ENCODE results near the gene TFDP2.
"Not testable (repeated sequence)": the region's sequence is repeated elsewhere in the genome, so short reads cannot be mapped to it uniquely, and the experiment has no call there.

TFDP2 gene

GRCh38 chr3:142075656-142076055, 73.7 kb downstream of the TFDP2 start:
- not testable (repeated sequence) for DNase-seq (ENCODE audit: low read depth)

GRCh38 chr3:142072816-142073215, 76.5 kb downstream of the TFDP2 start:
- DNase-seq (ENCODE audit: low read depth) = no peak

- no peak for DNase-seq (ENCODE audit: low read depth)
These were observed 83.4 kb downstream of the TFDP2 start for GRCh38 chr3:142065932-142066331.

GRCh38 chr3:142065344-142065743, 84.0 kb downstream of the TFDP2 start:
- no peak for DNase-seq (ENCODE audit: low read depth)

- no peak for DNase-seq (ENCODE audit: low read depth)
These were observed 84.9 kb downstream of the TFDP2 start for GRCh38 chr3:142064454-142064853.

- DNase-seq (ENCODE audit: low read depth) = no peak
These were observed 92.0 kb downstream of the TFDP2 start for GRCh38 chr3:142057331-142057725.

GRCh38 chr3:142056656-142057330, 92.6 kb downstream of the TFDP2 start:
- no peak for DNase-seq (ENCODE audit: low read depth)

- no peak for DNase-seq (ENCODE audit: low read depth)
These were observed 95.5 kb downstream of the TFDP2 start for GRCh38 chr3:142053835-142054234.

- DNase-seq (ENCODE audit: low read depth) = no peak
These were observed 96.1 kb downstream of the TFDP2 start for GRCh38 chr3:142053244-142053643.

- no peak for DNase-seq (ENCODE audit: low read depth)
These were observed 98.0 kb downstream of the TFDP2 start for GRCh38 chr3:142051351-142051750.

- DNase-seq (ENCODE audit: low read depth) = no peak
These were observed 102.3 kb downstream of the TFDP2 start for GRCh38 chr3:142047021-142047369.

- no peak for DNase-seq (ENCODE audit: low read depth)
These were observed 102.9 kb downstream of the TFDP2 start for GRCh38 chr3:142046320-142047020.

GRCh38 chr3:142040941-142041491, 108.3 kb downstream of the TFDP2 start:
- DNase-seq (ENCODE audit: low read depth) = no peak

- no peak for DNase-seq (ENCODE audit: low read depth)
These were observed 113.9 kb downstream of the TFDP2 start for GRCh38 chr3:142035308-142035922.

- DNase-seq (ENCODE audit: low read depth) = no peak
These were observed 116.1 kb downstream of the TFDP2 start for GRCh38 chr3:142033292-142033691.

GRCh38 chr3:142031575-142031974, 117.8 kb downstream of the TFDP2 start:
- DNase-seq (ENCODE audit: low read depth) = no peak

GRCh38 chr3:142029791-142030190, 119.6 kb downstream of the TFDP2 start:
- no peak for DNase-seq (ENCODE audit: low read depth)

- DNase-seq (ENCODE audit: low read depth) = no peak
These were observed 120.2 kb downstream of the TFDP2 start for GRCh38 chr3:142029052-142029642.

- peak; percentile 57 for DNase-seq (ENCODE audit: low read depth)
These were observed 121.0 kb downstream of the TFDP2 start for GRCh38 chr3:142028243-142028777.

GRCh38 chr3:142027735-142028134, 121.6 kb downstream of the TFDP2 start:
- no peak for DNase-seq (ENCODE audit: low read depth)

- DNase-seq (ENCODE audit: low read depth) = no peak
These were observed 122.0 kb downstream of the TFDP2 start for GRCh38 chr3:142027300-142027699.

GRCh38 chr3:142026333-142026732, 123.0 kb downstream of the TFDP2 start:
- DNase-seq (ENCODE audit: low read depth) = no peak
